Keratinocyte (primary cell): ENCODE measurements around the gene PEX5L. TPM values are rescaled to one million over a fixed set of nuclear protein-coding genes. Genes with fewer than 3 reads are reported as not detected.

Experiments used
- DNase-seq: peaks from one replicate; pipeline ENCODE4 v3.0.0-alpha.2; 2011; ENCODE audit warnings: low read depth, missing footprints, low spot score
- FAIRE-seq: peaks from 2 replicates; lab custom pipeline; 2011; peaks lifted over from hg19 to GRCh38; lab: Jason Lieb, UNC
- H2AFZ ChIP-seq: 2 replicates; pipeline ENCODE4 v1.6.0; 2012; ENCODE audit warnings: low read length, control low read depth, inconsistent platforms; ENCODE audit not compliant: control insufficient read depth
- H3K27ac ChIP-seq: 2 replicates; pipeline ENCODE4 v1.5.1; 2011; ENCODE audit warnings: low read length; ENCODE audit not compliant: control insufficient read depth, insufficient read depth
- H3K27me3 ChIP-seq: 3 replicates; pipeline ENCODE4 v1.6.0; 2011; ENCODE audit warnings: low read length; ENCODE audit not compliant: control insufficient read depth, insufficient read depth; ENCODE audit errors: extremely low read depth
- H3K36me3 ChIP-seq, 2 experiments: 2 replicates in 1 of 2; 3 replicates in 1 of 2; pipeline ENCODE4 v1.5.1; 2011; ENCODE audit warnings: low read length in 2 of 2, mild to moderate bottlenecking in 1 of 2; ENCODE audit not compliant: control insufficient read depth in 2 of 2, insufficient read depth in 2 of 2; ENCODE audit errors: extremely low read depth in 1 of 2
- H3K4me1 ChIP-seq: 3 replicates; pipeline ENCODE4 v1.5.1; 2011; ENCODE audit warnings: low read length; ENCODE audit not compliant: control insufficient read depth, insufficient read depth; ENCODE audit errors: extremely low read depth
- H3K4me2 ChIP-seq: 3 replicates; pipeline ENCODE4 v1.6.0; 2011; ENCODE audit warnings: low read depth, low read length; ENCODE audit not compliant: control insufficient read depth, insufficient read depth; ENCODE audit errors: extremely low read depth
- H3K4me3 ChIP-seq, 3 experiments: fragments of 200-600 bp in 1 of 3; sonication (generic) in 1 of 3; 2 replicates in 2 of 3; 3 replicates in 1 of 3; pipeline ENCODE4 v1.5.1; 2011 to 2016; ENCODE audit warnings: low read length in 3 of 3, mild to moderate bottlenecking in 3 of 3, control low read depth in 2 of 3, inconsistent platforms in 1 of 3, low read depth in 1 of 3, mixed read lengths in 1 of 3, mixed run types in 1 of 3, moderate library complexity in 1 of 3; ENCODE audit not compliant: control insufficient read depth in 2 of 3, insufficient read depth in 2 of 3; ENCODE audit errors: extremely low read depth in 1 of 3
- H3K79me2 ChIP-seq: 2 replicates; pipeline ENCODE4 v1.6.0; 2012; ENCODE audit warnings: low read length; ENCODE audit not compliant: control insufficient read depth, insufficient read depth
- H3K9ac ChIP-seq: 3 replicates; pipeline ENCODE4 v1.6.0; 2011; ENCODE audit warnings: low read length; ENCODE audit not compliant: control insufficient read depth, insufficient read depth; ENCODE audit errors: extremely low read depth
- H3K9me1 ChIP-seq: 3 replicates; pipeline ENCODE4 v1.6.0; 2011; ENCODE audit warnings: low read length; ENCODE audit not compliant: control insufficient read depth, insufficient read depth; ENCODE audit errors: extremely low read depth
- H3K9me3 ChIP-seq: 2 replicates; pipeline ENCODE4 v1.5.1; 2012; ENCODE audit warnings: low read depth, low read length; ENCODE audit not compliant: control insufficient read depth
- H4K20me1 ChIP-seq: 3 replicates; pipeline ENCODE4 v1.6.0; 2011; ENCODE audit warnings: low read length; ENCODE audit not compliant: control insufficient read depth, insufficient read depth; ENCODE audit errors: extremely low read depth
- CTCF ChIP-seq, 3 experiments: IDR thresholded peaks in 1 of 3; conservative IDR thresholded peaks in 1 of 3; optimal IDR thresholded peaks in 1 of 3; 2 replicates in 2 of 3; 3 replicates in 1 of 3; pipeline versions ENCODE3 to v1.5.1; 2011; ENCODE audit warnings: low read length in 3 of 3, mild to moderate bottlenecking in 3 of 3, moderate library complexity in 2 of 3, control low read depth in 1 of 3, inconsistent platforms in 1 of 3; ENCODE audit not compliant: insufficient read depth in 2 of 3; ENCODE audit errors: extremely low read depth in 1 of 3
- EZH2 ChIP-seq: IDR thresholded peaks from one replicate; pipeline ENCODE4 v1.6.1; 2012; ENCODE audit warnings: inconsistent platforms, mild to moderate bottlenecking, low read length, moderate library complexity
- dilution Hi-C: fragments of 300-500 bp; cut with MboI; formaldehyde crosslinking; loops from one replicate; pipeline ENCODE4 v1.7.0; 2020; ENCODE audit warnings: low sequenced_read_pairs; ENCODE audit not compliant: extremely low pct_ligation_motif_present
- polyA plus RNA-seq, 5 experiments: library from polyadenylated mRNA; depleted of rRNA in 3 of 5; stranded (reverse) in 3 of 5; stranded (forward) in 1 of 5; unstranded in 1 of 5; fragments of >200 nt; gene quantifications; 1 replicate in 1 of 5; 2 replicates in 3 of 5; 3 replicates in 1 of 5; pipeline versions ENCODE4 v1.2.1 to v1.2.3, GENCODE V29; 2011 to 2012; ENCODE audit warnings: missing spikeins in 2 of 5, low read depth in 1 of 5, low replicate concordance in 1 of 5

Gene PEX5L
- polyA plus RNA-seq, 1 donor (not counting 4 experiments of a cell fraction or from before 2014, with no cell fraction given): 0.92 TPM

GRCh38 chr3:179933080-179933479, 103.7 kb downstream of the PEX5L start:
- Histone ChIP-seq H3K4me1 (no peaks in the 10 kb centered on the region), H3K9ac (no peak overlapping the region), H2AFZ (no peak overlapping the region), H3K79me2 (no peaks in the 10 kb centered on the region), H3K4me2 (no peak overlapping the region), H3K36me3 (no peaks in the 10 kb centered on the region), H3K27ac (no peak overlapping the region), H3K27me3 (no peaks in the 10 kb centered on the region), H3K9me1 (no peaks in the 10 kb centered on the region), H3K4me3 (no peak overlapping the region), H3K9me3 (no peaks in the 10 kb centered on the region), H4K20me1 (no peaks in the 10 kb centered on the region)
- DNase-seq: no peak
- dilution Hi-C loops: no loop called here
- FAIRE-seq: no peak
- TF ChIP-seq CTCF (optimal IDR thresholded peaks at IDR 0.05 in 1 of 3, IDR thresholded peaks at IDR 0.05 in 1 of 3, conservative IDR thresholded peaks at IDR 0.05 in 1 of 3; ENCODE audit: extremely low read depth in 1 of 3, insufficient read depth in 2 of 3, low read length in 3 of 3) (no peak), EZH2 (no peak)

GRCh38 chr3:179932674-179933073, 104.1 kb downstream of the PEX5L start:
- no peak for TF ChIP-seq CTCF (optimal IDR thresholded peaks at IDR 0.05 in 1 of 3, IDR thresholded peaks at IDR 0.05 in 1 of 3, conservative IDR thresholded peaks at IDR 0.05 in 1 of 3; ENCODE audit: extremely low read depth in 1 of 3, insufficient read depth in 2 of 3, low read length in 3 of 3)
- no peak for TF ChIP-seq EZH2

More at GRCh38 chr3:179932674-179933073, 104.1 kb downstream of the PEX5L start:
- Histone ChIP-seq H3K79me2 (no peaks in the 10 kb centered on the region), H3K4me2 (no peak overlapping the region), H2AFZ (no peak overlapping the region), H4K20me1 (no peaks in the 10 kb centered on the region), H3K4me3 (no peak overlapping the region), H3K27me3 (no peaks in the 10 kb centered on the region), H3K4me1 (no peaks in the 10 kb centered on the region), H3K9me3 (no peaks in the 10 kb centered on the region), H3K9ac (no peak overlapping the region), H3K36me3 (no peaks in the 10 kb centered on the region), H3K27ac (no peak overlapping the region), H3K9me1 (no peaks in the 10 kb centered on the region)
- FAIRE-seq (no peak), DNase-seq (no peak)
- dilution Hi-C loops: no loop called here
